Stomach (tissue), 4 donors: Measurements from ENCODE around the gene PTPN3.

Experiments used
- EP300 ChIP-seq: sonication (generic); formaldehyde crosslinking; IDR thresholded peaks from one replicate; pipeline ENCODE4 v1.6.1; 2017; ENCODE audit warnings: antibody characterized with exemption
- POLR2A ChIP-seq, 4 donors: fragments of 450-650 bp; IDR thresholded peaks; one replicate each; pipeline ENCODE4 v1.6.1; 2016; ENCODE audit warnings: antibody characterized with exemption in 4 of 4, control low read depth in 2 of 4, mild to moderate bottlenecking in 1 of 4, moderate library complexity in 1 of 4
- POLR2AphosphoS5 ChIP-seq, 3 donors: sonication (generic); formaldehyde crosslinking; IDR thresholded peaks; one replicate each; pipeline ENCODE4 v1.6.1; 2016; ENCODE audit warnings: antibody characterized with exemption in 3 of 3
- TF ChIP-seq, protein P1 (sequence below), 7 experiments: fragments of 450-650 bp in 4 of 7; fragments of 200-600 bp in 3 of 7; sonication (generic) in 3 of 7; IDR thresholded peaks; one replicate each; pipeline ENCODE4 v1.5.1; 2016 to 2019; ENCODE audit warnings: antibody characterized with exemption in 7 of 7, control low read depth in 2 of 7, mild to moderate bottlenecking in 1 of 7

DNA sequence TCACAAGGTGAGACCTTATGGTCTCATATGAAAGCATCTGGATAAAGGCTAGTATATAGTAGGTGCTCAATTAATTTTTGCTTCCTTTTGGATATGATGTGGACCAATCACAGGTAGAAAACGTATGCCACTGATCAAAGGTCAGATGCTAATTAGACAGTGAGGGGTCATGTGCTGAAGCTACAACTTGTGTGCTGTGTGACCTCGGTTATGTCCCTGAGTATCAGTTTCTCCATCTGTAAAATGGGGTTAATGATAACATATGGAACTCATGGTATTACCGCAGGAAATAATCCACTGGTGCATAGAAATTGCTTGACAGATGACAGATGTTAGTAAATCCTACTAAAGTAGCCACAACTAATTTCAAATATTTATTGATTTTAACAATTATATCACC is 62.0 kb downstream of the PTPN3 start:
- TF ChIP-seq, protein P1, sequence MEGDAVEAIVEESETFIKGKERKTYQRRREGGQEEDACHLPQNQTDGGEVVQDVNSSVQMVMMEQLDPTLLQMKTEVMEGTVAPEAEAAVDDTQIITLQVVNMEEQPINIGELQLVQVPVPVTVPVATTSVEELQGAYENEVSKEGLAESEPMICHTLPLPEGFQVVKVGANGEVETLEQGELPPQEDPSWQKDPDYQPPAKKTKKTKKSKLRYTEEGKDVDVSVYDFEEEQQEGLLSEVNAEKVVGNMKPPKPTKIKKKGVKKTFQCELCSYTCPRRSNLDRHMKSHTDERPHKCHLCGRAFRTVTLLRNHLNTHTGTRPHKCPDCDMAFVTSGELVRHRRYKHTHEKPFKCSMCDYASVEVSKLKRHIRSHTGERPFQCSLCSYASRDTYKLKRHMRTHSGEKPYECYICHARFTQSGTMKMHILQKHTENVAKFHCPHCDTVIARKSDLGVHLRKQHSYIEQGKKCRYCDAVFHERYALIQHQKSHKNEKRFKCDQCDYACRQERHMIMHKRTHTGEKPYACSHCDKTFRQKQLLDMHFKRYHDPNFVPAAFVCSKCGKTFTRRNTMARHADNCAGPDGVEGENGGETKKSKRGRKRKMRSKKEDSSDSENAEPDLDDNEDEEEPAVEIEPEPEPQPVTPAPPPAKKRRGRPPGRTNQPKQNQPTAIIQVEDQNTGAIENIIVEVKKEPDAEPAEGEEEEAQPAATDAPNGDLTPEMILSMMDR (IDR thresholded peaks at IDR 0.05), result no peak
- TF ChIP-seq POLR2AphosphoS5 (IDR thresholded peaks at IDR 0.05) (no peak), POLR2A (IDR thresholded peaks at IDR 0.05) (no peak), EP300 (no peak)
